Loucy (cell line): ENCODE results near the gene AHR.

ENCODE experiments used
- CTCF ChIP-seq: fragments of 200-600 bp; sonication (generic); conservative IDR thresholded peaks from 2 replicates; pipeline ENCODE4 v1.5.1; 2014; ENCODE audit warnings: mild to moderate bottlenecking, antibody characterized with exemption, low read length
- EZH2phosphoT487 ChIP-seq: fragments of 200-600 bp; IDR thresholded peaks from 2 replicates; pipeline ENCODE4 v1.6.1; 2018; ENCODE audit warnings: antibody characterized with exemption, mild to moderate bottlenecking, moderate library complexity, borderline replicate concordance

GRCh38 chr7:17300012-17300411, 1.6 kb downstream of the AHR start:
- TF ChIP-seq CTCF (no peak), EZH2phosphoT487 (no peak)
